Natural killer cell (primary cell): ENCODE results near the gene LCLAT1. TPM values are rescaled to one million over a fixed set of nuclear protein-coding genes. Genes with fewer than 3 reads are reported as not detected.
"Not testable (repeated sequence)": the region's sequence is repeated elsewhere in the genome, so short reads cannot be mapped to it uniquely, and the experiment has no call there.

Experiments used
- ATAC-seq, 3 donors: fragments of 150-1000 bp in 2 of 3; fragments of 200-7000 bp in 1 of 3; cut with Tn5 transposase; 1 replicate in 1 of 3; 2 replicates in 2 of 3; pipeline ENCODE4 v1.10.0; 2021; ENCODE audit warnings: mild to moderate bottlenecking in 2 of 3, moderate library complexity in 2 of 3
- DNase-seq, 2 donors: peaks; one replicate each; pipeline versions ENCODE4 v3.0.0 to v3.0.0-alpha.2; 2013 to 2021; ENCODE audit warnings: mixed read lengths in 1 of 2
- H3K27ac ChIP-seq: one replicate; pipeline ENCODE4 v1.5.1; 2013; ENCODE audit warnings: mild to moderate bottlenecking, low read length
- H3K27me3 ChIP-seq: one replicate; pipeline ENCODE4 v1.6.1; 2013; ENCODE audit warnings: low read length; ENCODE audit not compliant: control insufficient read depth, insufficient read depth
- H3K36me3 ChIP-seq: one replicate; pipeline ENCODE4 v1.6.1; 2013; ENCODE audit warnings: low read length; ENCODE audit not compliant: control insufficient read depth, insufficient read depth
- H3K4me1 ChIP-seq: one replicate; pipeline ENCODE4 v1.6.1; 2013; ENCODE audit warnings: low read length; ENCODE audit not compliant: control insufficient read depth, insufficient read depth
- H3K4me3 ChIP-seq: one replicate; pipeline ENCODE4 v1.5.1; 2013; ENCODE audit warnings: low read length
- H3K9me3 ChIP-seq: one replicate; pipeline ENCODE4 v1.6.1; 2013; ENCODE audit warnings: low read length; ENCODE audit not compliant: control insufficient read depth, insufficient read depth
- H3K27ac Mint-ChIP-seq, 2 donors: one replicate each; pipeline ENCODE4 v1.8.0; 2022; ENCODE audit warnings: mild to moderate bottlenecking in 2 of 2, mixed read lengths in 2 of 2, moderate library complexity in 1 of 2
- H3K27me3 Mint-ChIP-seq, 2 donors: one replicate each; pipeline ENCODE4 v1.8.0; 2022; ENCODE audit warnings: low read depth in 2 of 2, mixed read lengths in 2 of 2
- H3K36me3 Mint-ChIP-seq: one replicate; pipeline ENCODE4 v1.8.0; 2022; ENCODE audit warnings: mixed read lengths
- H3K4me1 Mint-ChIP-seq, 2 donors: one replicate each; pipeline ENCODE4 v1.8.0; 2022; ENCODE audit warnings: mixed read lengths in 2 of 2
- H3K4me3 Mint-ChIP-seq: one replicate; pipeline ENCODE4 v1.8.0; 2022; ENCODE audit warnings: mild to moderate bottlenecking, moderate library complexity, mixed read lengths
- H3K9me3 Mint-ChIP-seq, 2 donors: one replicate each; pipeline ENCODE4 v1.8.0; 2022; ENCODE audit warnings: mixed read lengths in 2 of 2
- CTCF ChIP-seq: fragments of 200-600 bp; IDR thresholded peaks from one replicate; pipeline ENCODE4 v1.8.0; 2022; ENCODE audit warnings: antibody characterized with exemption
- WGBS: methylation state at CpG from one replicate; pipeline ENCODE4 v1.1.7; 2013; ENCODE audit warnings: missing lambda C conversion rate; ENCODE audit not compliant: insufficient coverage; 5-methylcytosine and 5-hydroxymethylcytosine counted together
- intact Hi-C: fragments of 100-400 bp; cut with micrococcal nuclease; formaldehyde crosslinking; loops from one replicate; pipeline ENCODE4 v1.14.2; 2022
- total RNA-seq, 4 donors: library from RNA; stranded (reverse); fragments of 120-200 nt in 1 of 4; gene quantifications; one replicate each; pipeline versions ENCODE4 v1.2.3 to v1.2.4, GENCODE V29; 2013 to 2022

Gene LCLAT1
- total RNA-seq, 3 donors from 2014 or later (not counting 1 experiment from before 2014, with no cell fraction given): 13.0 to 16.2 (median 14.2) TPM

- no peaks in the 10 kb centered on the region for H3K27me3 ChIP-seq
- no peak for TF ChIP-seq CTCF
- no peaks in the 10 kb centered on the region for H3K36me3 Mint-ChIP-seq
- H3K27ac ChIP-seq: no peak overlapping the region
- WGBS: 53% methylated on average over 2 of the region's 2 CpGs
- no peaks in the 10 kb centered on the region for H3K27me3 Mint-ChIP-seq
- intact Hi-C loops: no loop called here
- H3K9me3 ChIP-seq: no peaks in the 10 kb centered on the region
- H3K4me3 ChIP-seq: no peak overlapping the region
- no peaks in the 10 kb centered on the region for H3K9me3 Mint-ChIP-seq
- H3K4me3 Mint-ChIP-seq: no peak overlapping the region
- no peak for DNase-seq
- no peak for ATAC-seq
- H3K4me1 ChIP-seq: peaks cover 3% of the 10 kb centered on the region
- peaks cover 6 to 10% of the 10 kb centered on the region in 2 donors for H3K4me1 Mint-ChIP-seq
- no peak overlapping the region for H3K27ac Mint-ChIP-seq
- H3K36me3 ChIP-seq: no peaks in the 10 kb centered on the region
Observed at GRCh38 chr2:30612371-30612770, 165.3 kb downstream of the LCLAT1 start.

DNA sequence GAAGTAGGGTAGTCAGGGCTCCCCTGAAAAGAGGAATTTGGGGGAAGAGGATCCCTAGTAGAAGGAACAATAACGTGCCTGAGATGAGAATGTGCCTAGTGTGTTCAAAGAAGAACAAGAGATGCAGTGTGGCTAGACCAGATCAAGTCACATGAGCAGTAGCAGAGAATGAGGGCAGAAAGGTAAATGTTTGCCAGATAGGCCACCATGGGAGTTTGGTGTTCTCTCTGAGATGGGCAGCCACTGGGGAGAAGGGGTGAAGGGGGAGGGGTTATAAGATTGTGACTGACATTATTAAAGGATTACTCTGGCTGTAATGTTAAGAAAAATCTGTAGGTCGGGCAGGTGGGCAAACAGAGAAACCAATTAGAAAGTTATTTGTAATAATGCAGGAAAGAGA, 166.0 kb downstream of the LCLAT1 start:
- intact Hi-C loops: no loop called here
- ATAC-seq (no peak), DNase-seq (no peak)
- H3K4me1 ChIP-seq: peaks cover 3% of the 10 kb centered on the region
- 60% methylated on average over 2 of the region's 2 CpGs for WGBS
- H3K36me3 ChIP-seq: no peaks in the 10 kb centered on the region
- Mint-ChIP-seq H3K9me3 (no peaks in the 10 kb centered on the region), H3K36me3 (no peaks in the 10 kb centered on the region), H3K4me3 (no peak overlapping the region), H3K27ac (no peak overlapping the region), H3K4me1 (peaks cover 6 to 10% of the 10 kb centered on the region in 2 donors), H3K27me3 (no peaks in the 10 kb centered on the region)
- no peak overlapping the region for H3K4me3 ChIP-seq
- no peak overlapping the region for H3K27ac ChIP-seq
- H3K9me3 ChIP-seq: no peaks in the 10 kb centered on the region
- no peaks in the 10 kb centered on the region for H3K27me3 ChIP-seq
- TF ChIP-seq CTCF: no peak

GRCh38 chr2:30614227-30614626, 167.2 kb downstream of the LCLAT1 start:
- DNase-seq, H3K27ac ChIP-seq, H3K27me3 ChIP-seq, H3K36me3 Mint-ChIP-seq, H3K9me3 ChIP-seq, H3K9me3 Mint-ChIP-seq, H3K4me3 ChIP-seq, H3K27ac Mint-ChIP-seq, H3K4me3 Mint-ChIP-seq, intact Hi-C loops, H3K4me1 ChIP-seq, ATAC-seq, H3K36me3 ChIP-seq, H3K27me3 Mint-ChIP-seq: not testable (repeated sequence)
- peaks cover 6 to 10% of the 10 kb centered on the region in 2 donors for H3K4me1 Mint-ChIP-seq
- 100% methylated on average over 1 of the region's 4 CpGs for WGBS

DNA sequence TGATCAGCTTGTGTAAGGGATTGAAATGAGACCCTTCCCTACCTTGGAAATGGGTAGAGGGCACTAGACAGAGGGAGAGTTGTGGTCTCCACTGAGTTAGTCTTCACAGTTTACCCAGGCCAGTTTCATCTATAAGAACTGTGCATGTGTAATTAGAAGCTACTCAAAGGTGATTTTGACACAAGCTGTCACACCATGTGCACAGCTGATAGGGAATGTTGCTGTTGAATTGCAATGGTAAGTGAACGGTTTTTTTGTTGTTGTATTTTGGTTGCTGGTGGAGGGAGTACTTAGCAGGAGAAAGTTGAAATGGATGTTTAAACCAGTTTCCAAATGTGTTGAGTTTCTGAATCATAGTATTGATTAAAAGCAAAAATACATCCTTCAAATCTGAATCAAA, 168.9 kb downstream of the LCLAT1 start:
- H3K4me1 ChIP-seq: peaks cover 3% of the 10 kb centered on the region
- H3K27ac Mint-ChIP-seq: no peak overlapping the region
- intact Hi-C loops: no loop called here
- no peaks in the 10 kb centered on the region for H3K36me3 ChIP-seq
- H3K27me3 ChIP-seq: no peaks in the 10 kb centered on the region
- no peak overlapping the region for H3K4me3 Mint-ChIP-seq
- H3K9me3 ChIP-seq: no peaks in the 10 kb centered on the region
- no peak overlapping the region for H3K4me3 ChIP-seq
- TF ChIP-seq CTCF: no peak
- no peaks in the 10 kb centered on the region for H3K9me3 Mint-ChIP-seq
- no peak overlapping the region for H3K27ac ChIP-seq
- ATAC-seq (no peak), DNase-seq (no peak)
- no peaks in the 10 kb centered on the region for H3K36me3 Mint-ChIP-seq
- 100% methylated on average over 1 of the region's 1 CpG for WGBS
- peaks cover 6 to 10% of the 10 kb centered on the region in 2 donors for H3K4me1 Mint-ChIP-seq
- no peaks in the 10 kb centered on the region for H3K27me3 Mint-ChIP-seq
